Stomach (tissue), 9 donors: ENCODE measurements around the gene OR52I1. TPM values are rescaled to one million over a fixed set of nuclear protein-coding genes. Genes with fewer than 3 reads are reported as not detected.

Experiments
- DNase-seq, 2 donors: peaks; one replicate each; pipeline versions ENCODE4 v3.0.0 to v3.0.0-alpha.2; 2013 to 2019
- H3K27ac ChIP-seq, 5 donors: fragments of 200-600 bp in 4 of 5; sonication (generic) in 4 of 5; one replicate each; pipeline ENCODE4 v1.5.1; 2013 to 2019; ENCODE audit warnings: mild to moderate bottlenecking in 1 of 5, moderate library complexity in 1 of 5
- H3K27me3 ChIP-seq, 3 donors: fragments of 200-600 bp; sonication (generic); one replicate each; pipeline ENCODE4 v1.5.1; 2017 to 2019; ENCODE audit warnings: mixed run types in 1 of 3
- H3K36me3 ChIP-seq, 4 donors: fragments of 200-600 bp; sonication (generic); 1 replicate in 3 of 4; 2 replicates in 1 of 4; pipeline ENCODE4 v1.5.1; 2016 to 2019
- H3K4me1 ChIP-seq, 4 donors: fragments of 200-600 bp; sonication (generic); one replicate each; pipeline ENCODE4 v1.5.1; 2016 to 2019
- H3K4me3 ChIP-seq, 4 donors: fragments of 200-600 bp; sonication (generic) in 3 of 4; one replicate each; pipeline ENCODE4 v1.5.1; 2016 to 2019; ENCODE audit warnings: mild to moderate bottlenecking in 1 of 4
- H3K9me3 ChIP-seq, 4 donors: fragments of 200-600 bp; sonication (generic); one replicate each; pipeline ENCODE4 v1.5.1; 2016 to 2019
- CTCF ChIP-seq, 7 experiments: fragments of 450-650 bp in 4 of 7; fragments of 200-600 bp in 3 of 7; sonication (generic) in 3 of 7; IDR thresholded peaks; one replicate each; pipeline ENCODE4 v1.5.1; 2016 to 2019; ENCODE audit warnings: antibody characterized with exemption in 7 of 7, control low read depth in 2 of 7, mild to moderate bottlenecking in 1 of 7
- EP300 ChIP-seq: sonication (generic); formaldehyde crosslinking; IDR thresholded peaks from one replicate; pipeline ENCODE4 v1.6.1; 2017; ENCODE audit warnings: antibody characterized with exemption
- POLR2A ChIP-seq, 4 donors: fragments of 450-650 bp; IDR thresholded peaks; one replicate each; pipeline ENCODE4 v1.6.1; 2016; ENCODE audit warnings: antibody characterized with exemption in 4 of 4, control low read depth in 2 of 4, mild to moderate bottlenecking in 1 of 4, moderate library complexity in 1 of 4
- POLR2AphosphoS5 ChIP-seq, 3 donors: sonication (generic); formaldehyde crosslinking; IDR thresholded peaks; one replicate each; pipeline ENCODE4 v1.6.1; 2016; ENCODE audit warnings: antibody characterized with exemption in 3 of 3
- WGBS, 5 donors: extraction: QIAGEN DNeasy Blood & Tissue Kit in 3 of 5; methylation state at CpG; one replicate each; pipeline versions ENCODE4 v1.1.5 to v1.1.7; 2013 to 2018; 5-methylcytosine and 5-hydroxymethylcytosine counted together
- intact Hi-C: fragments of 100-400 bp; cut with DNase I; formaldehyde crosslinking; loops from one replicate; pipeline ENCODE4 v1.15.1; 2023; ENCODE audit warnings: low total_unique reads
- polyA plus RNA-seq, 3 donors: library from polyadenylated mRNA; stranded (reverse); fragments of 200-250 nt; gene quantifications; one replicate each; pipeline ENCODE4 v1.2.3, GENCODE V29; 2013
- total RNA-seq, 5 donors: library from RNA; depleted of rRNA; stranded (reverse); fragments of >200 nt; gene quantifications; one replicate each; pipeline versions ENCODE4 v1.1.0 to v1.2.3, GENCODE V29; 2014 to 2016
- donor health status: healthy with polysubstance abuse.
- donor health status: Bipolar disorder and iron deficiency.
- donor health status: healthy.

OR52I1 gene
- total and polyA plus RNA-seq, 8 donors: not detected

- H3K36me3 ChIP-seq: no peaks in the 10 kb centered on the region
- peaks cover 0 to 6% (median 0%) of the 10 kb centered on the region in 3 donors for H3K27me3 ChIP-seq
- no peak overlapping the region for H3K27ac ChIP-seq
- no peak overlapping the region for H3K4me3 ChIP-seq
- 77 to 90% (median 81%) methylated on average over 3 of the region's 3 CpGs for WGBS, 5 donors
- H3K9me3 ChIP-seq: no peaks in the 10 kb centered on the region
- intact Hi-C loops: loop anchor here (5.0 to 10.0 kb wide), 2 partner anchors 187 to 370 kb away; partner anchors contain the start of gene OR51F2
- no peak for DNase-seq
- no peak for TF ChIP-seq EP300
- TF ChIP-seq POLR2AphosphoS5 (IDR thresholded peaks at IDR 0.05): no peak
- TF ChIP-seq CTCF (IDR thresholded peaks at IDR 0.05): no peak
- H3K4me1 ChIP-seq: peaks cover 0 to 9% (median 7%) of the 10 kb centered on the region in 4 donors
These were observed 43.8 kb downstream of the OR52I1 start for GRCh38 chr11:4637662-4638047.

GRCh38 chr11:4639931-4640330, 46.1 kb downstream of the OR52I1 start:
- peaks cover 0 to 15% (median 0%) of the 10 kb centered on the region in 3 donors for H3K27me3 ChIP-seq
- H3K9me3 ChIP-seq: no peaks in the 10 kb centered on the region
- intact Hi-C loops: loop anchor here (5.0 to 10.0 kb wide), 2 partner anchors 185 to 367 kb away; partner anchors contain the start of gene OR51F2
- H3K27ac ChIP-seq: no peak overlapping the region
- DNase-seq: no peak
- no peak overlapping the region for H3K4me3 ChIP-seq
- no peaks in the 10 kb centered on the region for H3K36me3 ChIP-seq
- TF ChIP-seq POLR2A (IDR thresholded peaks at IDR 0.05) (no peak), POLR2AphosphoS5 (IDR thresholded peaks at IDR 0.05) (no peak), CTCF (IDR thresholded peaks at IDR 0.05) (no peak), EP300 (no peak)
- H3K4me1 ChIP-seq: peaks cover 0 to 17% (median 7%) of the 10 kb centered on the region in 4 donors
- 87 to 95% (median 91%) methylated on average over 6 of the region's 6 CpGs for WGBS, 5 donors

GRCh38 chr11:4641501-4641900, 47.7 kb downstream of the OR52I1 start:
- WGBS, 5 donors: 85 to 94% (median 89%) methylated on average over 7 of the region's 7 CpGs
- Histone ChIP-seq H3K9me3 (no peaks in the 10 kb centered on the region), H3K27me3 (peaks cover 0 to 15% (median 0%) of the 10 kb centered on the region in 3 donors), H3K27ac (no peak overlapping the region), H3K4me1 (peaks cover 0 to 27% (median 7%) of the 10 kb centered on the region in 4 donors), H3K36me3 (no peaks in the 10 kb centered on the region), H3K4me3 (no peak overlapping the region)
- intact Hi-C loops: no loop called here
- no peak for DNase-seq
- TF ChIP-seq CTCF (IDR thresholded peaks at IDR 0.05) (no peak), POLR2AphosphoS5 (IDR thresholded peaks at IDR 0.05) (no peak), POLR2A (IDR thresholded peaks at IDR 0.05) (no peak), EP300 (no peak)

GRCh38 chr11:4642043-4642442, 48.2 kb downstream of the OR52I1 start:
- no peak overlapping the region for H3K4me3 ChIP-seq

More at GRCh38 chr11:4642043-4642442, 48.2 kb downstream of the OR52I1 start:
- Histone ChIP-seq H3K9me3 (no peaks in the 10 kb centered on the region), H3K27ac (no peak overlapping the region), H3K36me3 (no peaks in the 10 kb centered on the region), H3K27me3 (peaks cover 0 to 14% (median 0%) of the 10 kb centered on the region in 3 donors), H3K4me1 (peaks cover 0 to 27% (median 3%) of the 10 kb centered on the region in 4 donors)
- DNase-seq: no peak
- TF ChIP-seq CTCF (IDR thresholded peaks at IDR 0.05) (no peak), POLR2AphosphoS5 (IDR thresholded peaks at IDR 0.05) (no peak), EP300 (no peak), POLR2A (IDR thresholded peaks at IDR 0.05) (no peak)
- WGBS, 5 donors: 76 to 87% (median 85%) methylated on average over 7 of the region's 7 CpGs
- intact Hi-C loops: no loop called here
